ENCODE data around the gene MAML2.

DNA sequence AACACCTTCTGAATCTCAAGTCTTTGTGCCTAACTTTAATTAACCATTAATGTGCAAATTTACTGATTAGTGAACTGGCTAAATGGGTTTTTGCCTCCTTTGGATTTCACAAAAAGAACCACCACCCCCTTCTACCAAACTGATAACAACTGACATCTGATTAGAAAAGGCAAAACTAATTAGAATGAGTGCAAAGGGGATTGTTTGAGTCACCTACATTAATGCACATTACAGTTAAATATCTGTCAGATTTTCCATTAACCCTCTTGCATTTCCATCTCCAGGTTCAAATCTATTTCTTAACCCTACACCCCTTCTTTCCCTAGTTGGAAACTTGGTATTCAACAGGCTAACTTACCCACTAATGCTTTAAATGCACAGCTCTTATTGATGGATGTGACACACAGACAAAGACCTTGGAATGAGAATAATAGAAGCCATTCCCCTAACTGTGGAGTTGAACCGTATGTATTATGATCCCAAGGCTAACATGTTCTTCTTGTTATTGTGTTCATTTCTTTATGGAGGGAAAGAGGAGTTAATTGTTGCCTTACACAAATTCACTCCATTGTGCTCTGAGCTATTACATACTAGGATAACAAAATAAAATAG is 257.6 kb downstream of the MAML2 start:
- TF ChIP-seq POLR2A (IDR thresholded peaks at IDR 0.05) (no peak), POLR2AphosphoS5 (IDR thresholded peaks at IDR 0.05) (no peak), EP300 (IDR thresholded peaks at IDR 0.05) (no peak)
- TF ChIP-seq, protein P1, sequence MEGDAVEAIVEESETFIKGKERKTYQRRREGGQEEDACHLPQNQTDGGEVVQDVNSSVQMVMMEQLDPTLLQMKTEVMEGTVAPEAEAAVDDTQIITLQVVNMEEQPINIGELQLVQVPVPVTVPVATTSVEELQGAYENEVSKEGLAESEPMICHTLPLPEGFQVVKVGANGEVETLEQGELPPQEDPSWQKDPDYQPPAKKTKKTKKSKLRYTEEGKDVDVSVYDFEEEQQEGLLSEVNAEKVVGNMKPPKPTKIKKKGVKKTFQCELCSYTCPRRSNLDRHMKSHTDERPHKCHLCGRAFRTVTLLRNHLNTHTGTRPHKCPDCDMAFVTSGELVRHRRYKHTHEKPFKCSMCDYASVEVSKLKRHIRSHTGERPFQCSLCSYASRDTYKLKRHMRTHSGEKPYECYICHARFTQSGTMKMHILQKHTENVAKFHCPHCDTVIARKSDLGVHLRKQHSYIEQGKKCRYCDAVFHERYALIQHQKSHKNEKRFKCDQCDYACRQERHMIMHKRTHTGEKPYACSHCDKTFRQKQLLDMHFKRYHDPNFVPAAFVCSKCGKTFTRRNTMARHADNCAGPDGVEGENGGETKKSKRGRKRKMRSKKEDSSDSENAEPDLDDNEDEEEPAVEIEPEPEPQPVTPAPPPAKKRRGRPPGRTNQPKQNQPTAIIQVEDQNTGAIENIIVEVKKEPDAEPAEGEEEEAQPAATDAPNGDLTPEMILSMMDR (IDR thresholded peaks at IDR 0.05), result no peak

Measured in stomach (tissue), 4 donors.